DOHH2 (cell line): ENCODE results near the gene DOP1B.

ENCODE experiments used
- EZH2phosphoT487 ChIP-seq: fragments of 200-600 bp; sonication (generic); IDR thresholded peaks from 2 replicates; pipeline ENCODE4 v1.6.1; 2017; ENCODE audit warnings: borderline replicate concordance, mild to moderate bottlenecking, antibody characterized with exemption, low read length, moderate library complexity, mixed read lengths
- TF ChIP-seq, protein P1 (sequence below): fragments of 200-600 bp; sonication (generic); IDR thresholded peaks from one replicate; pipeline ENCODE4 v1.5.1; 2014; ENCODE audit warnings: antibody characterized with exemption, mild to moderate bottlenecking, low read depth, low read length; ENCODE audit not compliant: poor library complexity, severe bottlenecking

DNA sequence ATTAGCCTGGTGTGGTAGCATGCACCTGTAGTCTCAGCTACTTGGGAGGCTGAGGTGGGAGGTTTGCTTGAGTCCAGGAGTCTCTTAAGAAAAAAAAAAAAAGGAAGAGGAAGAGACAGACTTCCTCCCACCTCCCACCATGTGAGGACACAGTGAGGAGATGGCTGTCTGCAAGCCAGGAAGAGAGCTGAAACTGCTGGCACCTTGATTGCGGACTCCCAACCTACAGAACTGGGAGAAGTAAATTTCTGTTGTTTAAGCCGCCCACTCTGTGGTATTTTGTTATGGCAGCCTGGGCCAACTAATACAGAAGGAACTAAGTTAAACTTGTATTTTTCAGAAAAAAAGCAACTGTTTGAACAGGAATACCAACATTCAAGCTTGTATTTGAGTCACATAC lies 21.7 kb downstream of the DOP1B start:
- TF ChIP-seq EZH2phosphoT487: no peak
- TF ChIP-seq, protein P1, sequence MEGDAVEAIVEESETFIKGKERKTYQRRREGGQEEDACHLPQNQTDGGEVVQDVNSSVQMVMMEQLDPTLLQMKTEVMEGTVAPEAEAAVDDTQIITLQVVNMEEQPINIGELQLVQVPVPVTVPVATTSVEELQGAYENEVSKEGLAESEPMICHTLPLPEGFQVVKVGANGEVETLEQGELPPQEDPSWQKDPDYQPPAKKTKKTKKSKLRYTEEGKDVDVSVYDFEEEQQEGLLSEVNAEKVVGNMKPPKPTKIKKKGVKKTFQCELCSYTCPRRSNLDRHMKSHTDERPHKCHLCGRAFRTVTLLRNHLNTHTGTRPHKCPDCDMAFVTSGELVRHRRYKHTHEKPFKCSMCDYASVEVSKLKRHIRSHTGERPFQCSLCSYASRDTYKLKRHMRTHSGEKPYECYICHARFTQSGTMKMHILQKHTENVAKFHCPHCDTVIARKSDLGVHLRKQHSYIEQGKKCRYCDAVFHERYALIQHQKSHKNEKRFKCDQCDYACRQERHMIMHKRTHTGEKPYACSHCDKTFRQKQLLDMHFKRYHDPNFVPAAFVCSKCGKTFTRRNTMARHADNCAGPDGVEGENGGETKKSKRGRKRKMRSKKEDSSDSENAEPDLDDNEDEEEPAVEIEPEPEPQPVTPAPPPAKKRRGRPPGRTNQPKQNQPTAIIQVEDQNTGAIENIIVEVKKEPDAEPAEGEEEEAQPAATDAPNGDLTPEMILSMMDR: no peak
